Activated CD8-positive, alpha-beta memory T cell treated with anti-CD3 and anti-CD28 coated beads for 36 hours (primary cell): ENCODE measurements around the gene KATNBL1. TPM values are rescaled to one million over a fixed set of nuclear protein-coding genes. Genes with fewer than 3 reads are reported as not detected.

ENCODE experiments used
- CTCF ChIA-PET: fragments of 350-600 bp; sonication (Branson Sonifier 250); formaldehyde crosslinking; loops from one replicate; lab custom pipeline; 2021; ENCODE audit warnings: antibody characterized with exemption; lab: Charles Lee
- POLR2A ChIA-PET: fragments of 350-600 bp; sonication (Branson Sonifier 250); formaldehyde crosslinking; loops from one replicate; lab custom pipeline; 2021; ENCODE audit warnings: antibody characterized with exemption; lab: Charles Lee
- total RNA-seq, 2 experiments: library from RNA; stranded (reverse); gene quantifications; one replicate each; pipeline ENCODE4 v1.2.3, GENCODE V29; 2021

KATNBL1 gene, protein sequence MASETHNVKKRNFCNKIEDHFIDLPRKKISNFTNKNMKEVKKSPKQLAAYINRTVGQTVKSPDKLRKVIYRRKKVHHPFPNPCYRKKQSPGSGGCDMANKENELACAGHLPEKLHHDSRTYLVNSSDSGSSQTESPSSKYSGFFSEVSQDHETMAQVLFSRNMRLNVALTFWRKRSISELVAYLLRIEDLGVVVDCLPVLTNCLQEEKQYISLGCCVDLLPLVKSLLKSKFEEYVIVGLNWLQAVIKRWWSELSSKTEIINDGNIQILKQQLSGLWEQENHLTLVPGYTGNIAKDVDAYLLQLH
- total RNA-seq: 10 to 100 TPM; 34.1 to 42.6 TPM

DNA sequence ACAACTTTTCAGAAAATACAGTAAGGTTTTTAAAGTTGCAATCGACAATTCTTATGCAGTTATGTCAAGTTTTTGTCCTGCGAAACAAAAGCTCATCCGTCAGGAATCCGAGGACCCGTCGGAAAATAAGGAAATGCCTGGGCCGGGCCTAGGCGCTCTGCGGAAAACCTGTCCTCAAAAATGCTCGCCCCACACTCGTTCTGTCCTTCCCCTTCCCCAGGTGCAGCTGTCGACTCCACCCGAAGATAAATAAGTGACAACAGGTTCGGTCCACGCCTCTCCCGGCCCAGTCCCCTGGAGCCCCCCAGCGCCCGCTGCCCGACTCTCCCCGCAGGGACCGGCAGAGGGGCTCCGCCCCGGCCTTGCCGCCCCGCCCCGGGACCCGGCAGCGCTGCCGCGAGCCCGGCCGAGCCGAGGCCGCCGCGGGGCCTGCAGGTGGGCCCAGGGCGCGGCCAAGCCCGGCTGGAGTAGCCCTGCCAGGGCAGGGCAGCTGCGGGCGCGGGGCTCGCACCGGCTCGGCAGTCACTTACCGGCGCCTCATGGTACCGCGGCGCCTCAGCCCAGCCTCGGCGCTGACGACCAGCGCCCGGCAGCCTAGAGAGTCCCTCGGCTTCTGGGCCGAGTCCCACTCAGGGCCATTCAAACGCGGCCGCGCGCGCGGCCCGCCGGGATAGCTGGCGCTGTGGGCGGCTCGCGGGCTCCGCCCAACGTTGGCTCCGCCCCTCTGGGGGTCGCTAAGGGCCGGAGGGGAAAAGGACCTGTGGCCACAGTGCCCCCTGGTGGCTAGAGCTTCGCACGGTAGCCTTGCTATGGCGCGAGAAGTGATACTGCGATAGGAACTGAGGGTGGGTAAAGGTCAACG lies at the start of gene KATNBL1:
Gene KATNBL1, minus strand, starts transcription at position 676 of the 862 bp plus-strand sequence. CDS start 46,420 bp downstream, outside the sequence.
- POLR2A ChIA-PET: interaction anchor here (0.5 to 1.6 kb wide), 4 partner anchors 92 to 225 kb away, joined by 3 to 4 read pairs (median 3); partner anchors contain the start of genes EMC7 and PGBD4
- CTCF ChIA-PET: interaction anchor here (0.9 to 3.6 kb wide), 18 partner anchors 11 to 374 kb away, joined by 3 to 25 read pairs (median 4); partner anchors contain the start of genes EMC4, EMC7, GOLGA8B and LPCAT4

DNA sequence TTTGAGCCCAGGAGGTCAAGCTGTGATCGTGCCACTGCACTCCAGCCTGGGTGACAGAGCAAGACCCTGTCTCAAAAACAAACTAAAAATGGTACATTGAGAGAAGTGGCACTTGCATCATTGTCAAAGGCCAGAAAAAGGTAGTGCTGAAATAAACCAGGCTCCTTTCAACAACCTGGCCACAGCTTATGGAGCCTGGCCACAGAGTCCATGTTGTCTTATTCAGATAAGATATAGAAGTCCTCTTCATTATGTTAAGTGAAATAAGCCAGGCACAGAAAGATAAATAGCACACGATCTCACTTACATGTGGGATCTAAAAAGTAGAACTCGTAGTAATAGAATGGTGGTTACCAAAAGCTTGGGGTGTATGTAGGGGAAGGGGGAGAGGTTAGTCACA lies 49.7 kb upstream of the KATNBL1 start:
- ChIA-PET CTCF (interaction anchor here (1.9 kb wide), 1 partner anchor 10 kb away, joined by 5 read pairs; no protein-coding TSS in a partner anchor), POLR2A (no interaction called here)

DNA sequence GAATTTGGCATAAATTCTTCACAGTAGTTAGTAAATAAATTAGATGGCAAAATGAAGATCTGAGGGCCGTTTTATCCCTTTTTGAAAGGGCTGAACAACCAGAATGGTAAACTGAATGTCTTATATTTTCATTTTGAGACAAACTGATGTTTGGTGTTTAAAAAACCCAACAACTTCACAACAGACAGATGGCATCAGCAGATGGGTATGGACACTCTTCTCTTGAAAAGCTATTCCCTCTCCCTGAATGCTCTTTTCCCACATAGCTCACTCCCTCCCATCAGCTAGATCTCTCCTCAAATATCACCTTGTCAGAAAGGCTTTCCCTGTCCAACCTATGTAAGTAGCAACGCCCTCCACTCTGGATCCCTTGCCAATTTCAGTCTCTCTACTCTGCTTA lies 48.3 kb upstream of the KATNBL1 start:
- ChIA-PET POLR2A (no interaction called here), CTCF (no interaction called here)

DNA sequence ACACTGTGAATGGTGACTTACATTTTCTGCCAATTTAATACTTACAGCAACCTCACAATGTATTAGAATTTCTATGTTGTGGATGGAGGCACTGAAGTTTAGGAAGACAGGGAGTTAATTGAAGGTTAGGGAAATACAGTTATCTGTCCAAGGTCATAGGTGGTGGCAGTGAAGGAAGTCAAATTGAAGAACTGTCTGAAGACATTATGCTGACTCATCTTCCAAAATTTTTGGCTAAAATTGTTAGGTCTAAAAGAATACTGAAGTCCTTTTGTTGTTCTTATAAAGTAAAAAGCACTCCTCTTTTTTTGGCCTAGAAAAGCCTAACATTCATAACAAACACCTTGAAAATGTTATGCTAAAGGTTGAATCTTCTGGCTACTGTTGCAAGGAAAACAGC lies 42.6 kb upstream of the KATNBL1 start:
- CTCF ChIA-PET: interaction anchor here (1.0 kb wide), 1 partner anchor 647 kb away, joined by 3 read pairs; no protein-coding TSS in a partner anchor
- POLR2A ChIA-PET: interaction anchor here (0.5 kb wide), 1 partner anchor 164 kb away, joined by 4 read pairs; no protein-coding TSS in a partner anchor

DNA sequence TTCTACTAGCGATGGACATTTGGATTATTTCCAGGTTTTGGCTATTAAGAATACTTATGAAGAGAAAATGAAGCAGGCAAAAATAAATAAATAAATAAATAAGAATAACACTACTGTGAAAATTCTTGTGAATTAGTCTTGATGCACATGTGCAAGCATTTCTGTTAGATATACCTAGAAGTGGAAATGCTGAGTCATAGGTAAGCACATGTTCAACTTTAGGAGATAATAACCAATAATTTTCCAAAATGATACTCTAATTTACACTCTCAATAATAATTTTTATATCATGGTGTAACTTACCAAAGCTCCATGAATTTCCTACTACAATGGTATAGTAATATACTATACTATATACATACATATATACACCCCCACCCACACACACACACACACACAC lies 38.3 kb upstream of the KATNBL1 start:
- CTCF ChIA-PET: interaction anchor here (0.5 kb wide), 1 partner anchor 62 kb away, joined by 3 read pairs; no protein-coding TSS in a partner anchor
- POLR2A ChIA-PET: no interaction called here

DNA sequence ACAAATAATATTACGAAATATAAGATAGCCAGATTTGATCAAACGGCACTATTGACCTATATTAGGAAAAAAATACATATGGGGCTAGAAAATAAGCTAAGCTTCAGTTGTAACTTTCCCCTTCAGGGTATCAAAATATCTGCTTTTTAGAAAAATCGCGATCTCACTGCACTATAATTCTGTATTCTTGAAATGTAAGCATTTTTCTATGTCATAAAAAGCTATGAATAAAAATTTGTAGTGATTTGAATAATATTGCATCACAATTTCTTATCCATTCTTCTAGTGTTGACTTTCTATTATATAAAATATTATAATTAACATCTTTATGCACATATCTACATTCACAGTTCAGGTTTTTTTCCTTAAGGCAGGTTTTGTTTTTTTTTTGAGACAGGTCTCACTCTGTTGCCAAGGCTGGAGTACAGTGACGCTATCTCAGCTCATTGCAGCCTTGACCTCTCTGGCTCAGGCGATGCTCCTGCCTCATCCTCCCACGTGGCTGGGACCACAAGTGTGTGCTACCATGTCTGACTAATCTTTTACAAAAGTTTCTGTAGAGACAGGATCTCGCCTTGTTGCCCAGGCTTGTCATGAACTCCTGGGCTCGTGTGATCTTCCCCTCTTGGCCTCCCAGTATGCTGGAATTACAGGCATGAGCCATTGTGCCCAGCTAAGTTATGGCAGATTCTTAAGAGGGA lies 36.5 kb upstream of the KATNBL1 start:
- ChIA-PET CTCF (no interaction called here), POLR2A (no interaction called here)

DNA sequence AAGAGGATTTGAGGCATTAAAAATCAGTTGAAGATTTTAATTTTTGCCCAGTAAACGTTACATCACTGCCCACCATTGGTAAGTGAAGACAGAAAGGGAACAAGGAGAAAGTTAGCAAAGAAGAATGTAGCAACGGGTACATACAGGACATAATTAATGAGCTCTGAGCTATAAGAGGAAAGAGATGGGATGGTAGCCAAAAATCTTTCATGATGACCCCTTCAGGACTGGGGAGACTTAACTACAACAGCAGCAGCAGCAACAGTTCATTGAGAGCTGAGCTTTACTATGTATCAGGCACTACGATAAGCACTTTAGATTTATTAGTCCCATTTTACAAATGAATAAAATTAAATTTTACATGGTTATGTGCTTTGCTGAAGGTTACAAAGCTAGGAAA lies 33.3 kb upstream of the KATNBL1 start:
- ChIA-PET POLR2A (no interaction called here), CTCF (no interaction called here)

DNA sequence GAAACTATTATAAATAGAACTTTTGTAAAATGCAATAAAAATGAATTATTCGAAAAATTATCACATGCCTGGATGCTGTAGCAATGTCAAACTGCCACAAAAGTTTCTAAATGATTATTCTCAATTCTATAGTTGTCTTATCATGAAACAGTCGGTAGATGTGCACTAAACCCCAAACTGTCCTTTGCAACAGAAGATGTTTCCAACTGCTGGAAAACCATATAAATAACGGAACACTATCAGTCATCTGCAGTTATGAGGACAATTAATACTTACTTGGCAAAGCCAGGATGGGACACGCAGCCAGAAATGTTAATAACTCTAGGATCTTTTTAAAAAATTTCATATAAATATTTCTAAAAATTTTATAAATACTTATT lies 32.4 kb upstream of the KATNBL1 start:
- ChIA-PET CTCF (interaction anchor here (2.1 kb wide), 1 partner anchor 125 kb away, joined by 19 read pairs; the partner anchor contains the start of gene LPCAT4), POLR2A (interaction anchor here (0.6 to 1.1 kb wide), 2 partner anchors 71 to 87 kb away, joined by 3 to 4 read pairs; no protein-coding TSS in a partner anchor)

DNA sequence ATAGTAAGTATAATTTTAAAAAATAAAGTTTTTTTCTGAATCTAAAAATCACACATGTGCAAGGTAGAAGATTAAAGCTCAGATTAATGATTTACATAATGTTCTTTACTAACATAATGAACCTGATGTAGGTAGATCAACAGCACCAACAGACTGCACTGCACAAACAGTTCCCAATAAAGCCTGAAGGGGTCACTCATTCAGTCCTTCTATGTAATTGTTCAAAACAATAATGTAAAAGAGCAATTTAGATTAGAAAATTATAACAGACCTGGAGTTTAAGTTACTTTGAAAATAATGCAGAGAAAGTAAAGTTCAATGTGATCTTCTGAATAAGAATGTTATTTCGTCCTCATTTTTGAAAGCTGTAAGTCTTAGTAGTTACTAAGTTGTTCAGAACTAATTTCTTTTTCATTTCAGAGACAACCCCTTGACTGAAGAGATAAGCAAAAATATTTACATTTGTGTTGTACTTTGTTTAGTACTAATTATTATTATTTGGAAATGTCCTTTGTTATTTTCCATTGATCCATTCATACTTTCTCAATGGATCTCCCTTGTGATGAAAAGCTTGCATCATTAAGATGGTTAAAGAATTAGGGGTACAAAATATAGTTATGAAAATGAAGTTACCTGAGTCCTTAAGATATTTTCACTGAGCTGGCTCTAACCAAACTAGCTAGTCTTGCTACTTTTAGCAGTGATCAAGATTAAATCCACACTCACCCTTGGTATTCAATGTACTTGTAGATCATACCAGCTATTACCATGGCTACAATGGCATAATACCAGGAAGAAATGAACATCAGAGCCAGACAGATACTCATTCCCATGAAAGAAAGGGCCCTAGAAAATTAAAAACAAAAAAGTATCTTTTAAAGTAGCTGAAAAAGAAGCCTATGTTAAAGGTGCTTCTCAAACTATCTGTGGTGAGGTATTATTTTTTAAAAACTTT lies 31.8 kb upstream of the KATNBL1 start:
- ChIA-PET CTCF (interaction anchor here (0.6 to 2.1 kb wide), 6 partner anchors 17 to 126 kb away, joined by 3 to 19 read pairs (median 4); partner anchors contain the start of genes EMC4 and LPCAT4), POLR2A (interaction anchor here (0.5 to 1.1 kb wide), 3 partner anchors 72 to 91 kb away, joined by 3 to 4 read pairs (median 3); no protein-coding TSS in a partner anchor)

DNA sequence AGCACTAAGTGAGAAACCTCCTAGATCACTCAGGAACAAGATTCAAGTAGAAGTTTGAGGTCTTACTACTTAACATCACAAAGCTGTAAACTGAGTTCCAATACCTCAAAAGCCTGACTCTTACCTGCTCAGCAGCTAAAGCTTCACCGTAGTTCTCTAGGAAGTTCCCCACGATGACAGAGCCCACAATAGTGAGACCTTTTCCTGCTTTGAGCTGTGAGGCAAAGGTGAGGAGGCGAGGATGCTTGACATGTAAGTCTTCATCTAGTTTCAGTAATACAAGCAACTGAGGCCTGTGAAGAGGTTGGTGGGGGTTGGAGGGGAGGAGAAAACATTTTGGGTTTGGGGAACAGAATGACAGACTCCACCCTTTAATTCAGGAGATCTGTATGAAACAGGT lies 30.6 kb upstream of the KATNBL1 start:
- ChIA-PET CTCF (interaction anchor here (0.6 to 2.1 kb wide), 3 partner anchors 85 to 127 kb away, joined by 3 to 19 read pairs (median 5); partner anchors contain the start of gene LPCAT4), POLR2A (no interaction called here)

DNA sequence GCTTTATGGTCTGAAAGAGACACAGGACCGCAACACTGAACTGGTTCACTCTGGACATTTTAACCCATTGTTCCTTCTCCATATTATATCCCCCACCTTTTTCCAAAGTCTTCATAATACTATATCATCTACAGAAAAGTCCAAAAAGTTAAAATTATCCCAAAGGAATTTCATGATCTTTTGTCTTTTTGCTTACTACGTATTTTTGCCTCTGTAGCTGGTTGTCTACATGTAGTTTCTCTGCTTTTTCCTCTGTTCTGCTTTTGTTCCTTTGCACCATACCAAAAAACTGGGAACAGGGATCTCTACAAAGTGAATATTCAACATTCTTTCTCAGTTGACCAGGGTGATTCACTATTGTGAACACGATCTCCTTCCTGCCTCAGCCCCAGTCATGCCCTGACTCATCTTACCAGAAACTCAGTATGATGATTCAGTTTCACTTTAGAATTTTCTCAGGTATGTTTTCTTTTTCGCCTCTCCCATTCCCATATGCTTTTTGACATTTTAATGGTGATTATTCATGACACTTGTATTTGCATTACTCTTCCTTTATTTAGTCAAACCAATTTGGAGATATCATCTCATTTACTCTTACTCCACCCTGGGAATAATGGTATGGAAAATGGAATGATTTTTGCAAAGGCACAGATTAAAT lies 29.4 kb upstream of the KATNBL1 start:
- ChIA-PET CTCF (no interaction called here), POLR2A (no interaction called here)

DNA sequence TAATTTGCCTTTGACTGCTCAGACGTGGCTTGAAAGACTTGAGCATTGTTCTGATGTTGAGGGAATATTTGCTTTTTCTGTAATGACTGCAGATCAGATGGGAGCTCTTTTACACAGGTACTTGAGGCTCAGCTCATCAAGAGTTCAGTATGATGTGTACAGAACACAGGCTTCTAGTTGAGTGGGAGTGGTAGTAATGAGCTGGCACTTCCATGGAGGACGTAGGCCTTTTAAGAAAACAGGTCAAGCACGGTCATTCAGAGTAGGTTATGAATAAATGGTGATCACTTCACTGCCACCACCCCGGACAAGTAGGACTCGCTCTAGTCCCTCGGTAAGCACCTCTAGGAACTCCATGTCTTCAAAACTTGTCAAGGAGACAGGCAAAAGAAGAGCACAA lies 23.7 kb upstream of the KATNBL1 start:
- CTCF ChIA-PET: interaction anchor here (1.7 kb wide), 1 partner anchor 9 kb away, joined by 5 read pairs; the partner anchor contains the start of gene EMC4
- POLR2A ChIA-PET: no interaction called here

DNA sequence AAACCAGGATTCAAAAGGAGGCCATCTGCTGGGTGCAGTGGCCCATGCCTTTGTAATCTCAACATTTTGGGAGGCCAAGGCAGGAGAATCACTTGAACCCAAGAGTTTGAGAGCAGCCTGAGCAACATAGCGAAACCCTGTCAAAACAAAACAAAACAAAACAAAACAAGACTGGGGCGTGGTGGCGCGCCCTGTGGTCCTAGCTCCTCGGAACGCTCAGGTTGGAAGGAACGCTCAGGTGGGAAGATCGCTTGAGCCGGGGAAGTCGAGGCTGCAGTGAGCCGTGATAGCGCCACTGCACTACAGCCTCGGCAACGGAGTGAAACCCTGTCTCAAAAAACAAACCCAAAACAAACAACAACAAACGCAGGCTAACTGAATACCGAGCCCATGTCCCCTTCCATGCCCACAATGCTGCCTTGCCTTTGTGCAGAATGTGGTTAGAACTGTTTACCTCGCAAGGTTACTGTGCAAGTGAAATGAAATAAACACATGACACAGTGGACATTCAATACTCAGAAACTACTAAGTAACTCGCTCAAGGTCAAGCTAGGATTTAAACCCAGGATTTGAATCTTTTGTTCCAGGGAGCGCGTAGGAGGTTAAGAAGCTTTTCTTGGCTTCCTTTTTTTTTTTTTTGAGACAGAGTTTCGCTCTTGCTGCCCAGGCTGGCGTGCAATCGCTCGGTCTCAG lies 14.2 kb upstream of the KATNBL1 start:
- CTCF ChIA-PET: interaction anchor here (1.0 to 2.2 kb wide), 3 partner anchors 9 to 104 kb away, joined by 3 to 7 read pairs (median 5); no protein-coding TSS in a partner anchor
- POLR2A ChIA-PET: interaction anchor here (0.6 to 2.1 kb wide), 3 partner anchors 120 to 397 kb away, joined by 3 to 6 read pairs (median 4); partner anchors contain the start of genes EMC7 and PGBD4

DNA sequence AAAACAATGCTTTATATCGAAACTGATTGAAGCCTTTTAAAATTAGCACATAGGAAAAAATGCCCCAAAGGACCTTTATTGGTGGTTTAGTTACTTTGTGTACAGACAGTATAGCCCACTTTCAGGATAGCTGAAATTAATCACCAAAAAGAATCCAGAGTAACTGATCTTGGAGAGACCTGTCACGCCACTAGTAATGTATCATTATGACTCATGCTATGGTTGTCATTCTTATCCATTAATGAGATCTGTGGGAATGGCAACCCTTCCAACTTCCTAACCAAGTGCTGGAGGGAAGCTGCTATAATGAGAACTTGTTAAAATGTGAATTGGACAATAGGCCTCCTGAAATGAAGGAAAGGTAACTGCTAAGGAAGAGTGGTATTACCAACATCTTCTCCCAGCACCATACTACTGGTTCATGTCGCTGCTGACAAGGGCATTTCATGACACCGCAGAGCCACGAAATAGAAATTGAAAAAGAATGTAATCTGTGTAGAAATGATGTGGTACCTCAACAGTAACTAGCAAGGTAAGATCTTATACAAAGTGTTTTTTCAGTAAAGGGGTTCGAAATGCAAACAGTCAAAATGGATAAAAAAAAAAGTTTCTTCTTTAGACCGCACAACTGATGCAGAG lies 7.8 kb upstream of the KATNBL1 start:
- ChIA-PET CTCF (no interaction called here), POLR2A (no interaction called here)

DNA sequence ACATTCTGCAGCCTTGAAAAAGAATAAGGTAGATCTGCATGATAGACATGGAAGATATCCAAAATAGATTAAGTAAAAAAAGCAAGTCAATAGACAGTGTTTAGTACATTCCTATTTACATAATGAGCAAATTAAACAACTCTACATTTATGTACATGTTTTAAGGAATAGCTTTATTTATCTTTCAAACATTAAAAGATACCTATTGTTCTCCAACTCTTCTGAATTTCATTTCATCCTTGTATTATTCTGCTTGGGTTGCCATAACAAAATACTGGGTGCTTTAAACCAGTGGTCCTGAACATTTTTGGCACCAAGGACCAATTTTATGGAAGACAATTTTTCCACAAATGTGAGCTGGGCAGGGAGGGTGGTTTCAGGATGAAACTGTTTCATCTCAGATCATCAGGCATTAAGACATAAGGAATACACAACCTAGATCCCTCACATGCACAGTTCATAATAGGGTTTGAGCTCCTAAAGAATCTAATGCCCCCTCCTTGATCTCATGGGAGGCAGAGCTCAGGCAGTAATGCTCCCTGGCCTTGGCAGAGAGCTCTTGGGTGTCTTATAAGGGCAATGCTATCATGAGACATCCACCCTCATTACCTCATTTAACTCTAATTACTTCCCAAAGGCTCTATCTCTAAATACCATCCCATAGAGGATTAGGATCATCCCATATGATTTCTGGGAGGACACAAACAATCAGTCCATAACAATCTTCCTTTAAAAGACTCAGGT lies 6.8 kb upstream of the KATNBL1 start:
- ChIA-PET POLR2A (no interaction called here), CTCF (no interaction called here)
